Fibroblast of lung (primary cell): Measurements from ENCODE around the gene ACKR4. TPM values are rescaled to one million over a fixed set of nuclear protein-coding genes. Genes with fewer than 3 reads are reported as not detected.

Experiments used
- DNase-seq, 2 donors: peaks; one replicate each; pipeline versions ENCODE4 v3.0.0 to v3.0.0-alpha.2; 2010; ENCODE audit warnings: low read depth in 2 of 2
- H2AFZ ChIP-seq: 2 replicates; pipeline ENCODE4 v1.5.1; 2012; ENCODE audit warnings: low read length, control low read depth, inconsistent platforms
- H3K27ac ChIP-seq: 2 replicates; pipeline ENCODE4 v1.5.1; 2011; ENCODE audit warnings: low read length, control low read depth; ENCODE audit not compliant: insufficient read depth
- H3K27me3 ChIP-seq: 2 replicates; pipeline ENCODE4 v1.5.1; 2011; ENCODE audit warnings: mild to moderate bottlenecking, low read length; ENCODE audit not compliant: control insufficient read depth, insufficient read depth
- H3K36me3 ChIP-seq: 2 replicates; pipeline ENCODE4 v1.5.1; 2011; ENCODE audit warnings: low read length; ENCODE audit not compliant: control insufficient read depth, insufficient read depth
- H3K4me1 ChIP-seq: 2 replicates; pipeline ENCODE4 v1.5.1; 2011; ENCODE audit warnings: low read length; ENCODE audit not compliant: control insufficient read depth, insufficient read depth; ENCODE audit errors: extremely low read depth
- H3K4me2 ChIP-seq: 2 replicates; pipeline ENCODE4 v1.5.1; 2011; ENCODE audit warnings: low read length, control low read depth; ENCODE audit not compliant: insufficient read depth; ENCODE audit errors: extremely low read depth
- H3K4me3 ChIP-seq, 4 experiments: fragments of 200-600 bp in 1 of 4; sonication (generic) in 1 of 4; replicated peaks in 1 of 4; 2 replicates each; pipeline ENCODE4 v1.5.1; 2011 to 2016; ENCODE audit warnings: low read length in 4 of 4, low read depth in 3 of 4, mild to moderate bottlenecking in 3 of 4, control low read depth in 2 of 4, inconsistent platforms in 1 of 4, mixed read lengths in 1 of 4; ENCODE audit not compliant: insufficient read depth in 1 of 4; ENCODE audit errors: control extremely low read depth in 1 of 4
- H3K79me2 ChIP-seq: 2 replicates; pipeline ENCODE4 v1.5.1; 2012; ENCODE audit warnings: mild to moderate bottlenecking, low read length, inconsistent platforms; ENCODE audit not compliant: control insufficient read depth, insufficient read depth
- H3K9ac ChIP-seq: 2 replicates; pipeline ENCODE4 v1.5.1; 2011; ENCODE audit warnings: mild to moderate bottlenecking, low read length, control low read depth; ENCODE audit not compliant: insufficient read depth
- H3K9me3 ChIP-seq: 2 replicates; pipeline ENCODE4 v1.5.1; 2012; ENCODE audit warnings: low read depth, low read length; ENCODE audit not compliant: control insufficient read depth, insufficient read depth
- H4K20me1 ChIP-seq: 2 replicates; pipeline ENCODE4 v1.5.1; 2011; ENCODE audit warnings: low read length; ENCODE audit not compliant: control insufficient read depth, insufficient read depth; ENCODE audit errors: extremely low read depth
- EZH2 ChIP-seq: IDR thresholded peaks from 2 replicates; pipeline ENCODE4 v1.5.1; 2012; ENCODE audit warnings: low read length, control low read depth, mild to moderate bottlenecking; ENCODE audit errors: missing control alignments
- polyA plus RNA-seq, 2 donors: library from polyadenylated mRNA; depleted of rRNA in 1 of 2; stranded (reverse) in 1 of 2; unstranded in 1 of 2; fragments of >200 nt; gene quantifications; 2 replicates each; pipeline ENCODE4 v1.2.1, GENCODE V29; 2011 to 2012; ENCODE audit warnings: missing spikeins in 1 of 2
- total RNA-seq: library from RNA; depleted of rRNA; stranded (reverse); fragments of >200 nt; gene quantifications from 2 replicates; pipeline ENCODE4 v1.2.1, GENCODE V29; 2014
- TF ChIP-seq, protein P1 (sequence below), 2 donors: IDR thresholded peaks in 1 of 2; conservative IDR thresholded peaks in 1 of 2; 1 replicate in 1 of 2; 2 replicates in 1 of 2; pipeline ENCODE4 v1.5.1; 2011 to 2012; ENCODE audit warnings: low read length in 2 of 2, control low read depth in 1 of 2, inconsistent platforms in 1 of 2, low read depth in 1 of 2, mild to moderate bottlenecking in 1 of 2

ACKR4 gene
- total and polyA plus RNA-seq, 2 donors (not counting 1 experiment from before 2014, with no cell fraction given), result 11.6 to 14.9 TPM

DNA sequence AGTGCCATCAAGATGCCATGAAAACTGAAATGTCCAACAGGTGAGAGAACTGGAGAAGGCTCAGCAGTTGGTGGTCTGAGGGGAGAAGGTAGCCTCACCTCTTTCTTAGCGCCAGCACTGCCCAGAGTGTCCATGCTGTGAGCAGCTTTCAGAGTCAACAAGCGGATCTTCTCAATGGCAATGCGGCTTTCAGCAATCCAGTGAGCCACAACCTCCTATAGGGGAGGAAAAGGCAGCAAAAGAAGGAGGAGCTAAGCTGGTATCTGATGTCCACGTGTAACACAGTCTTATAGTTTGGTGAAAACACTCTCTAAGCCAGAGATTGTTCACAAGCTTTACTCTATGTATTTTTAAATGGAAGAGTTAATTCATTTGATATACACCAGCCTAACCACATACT, 36.1 kb upstream of the ACKR4 start:
- TF ChIP-seq, protein P1, sequence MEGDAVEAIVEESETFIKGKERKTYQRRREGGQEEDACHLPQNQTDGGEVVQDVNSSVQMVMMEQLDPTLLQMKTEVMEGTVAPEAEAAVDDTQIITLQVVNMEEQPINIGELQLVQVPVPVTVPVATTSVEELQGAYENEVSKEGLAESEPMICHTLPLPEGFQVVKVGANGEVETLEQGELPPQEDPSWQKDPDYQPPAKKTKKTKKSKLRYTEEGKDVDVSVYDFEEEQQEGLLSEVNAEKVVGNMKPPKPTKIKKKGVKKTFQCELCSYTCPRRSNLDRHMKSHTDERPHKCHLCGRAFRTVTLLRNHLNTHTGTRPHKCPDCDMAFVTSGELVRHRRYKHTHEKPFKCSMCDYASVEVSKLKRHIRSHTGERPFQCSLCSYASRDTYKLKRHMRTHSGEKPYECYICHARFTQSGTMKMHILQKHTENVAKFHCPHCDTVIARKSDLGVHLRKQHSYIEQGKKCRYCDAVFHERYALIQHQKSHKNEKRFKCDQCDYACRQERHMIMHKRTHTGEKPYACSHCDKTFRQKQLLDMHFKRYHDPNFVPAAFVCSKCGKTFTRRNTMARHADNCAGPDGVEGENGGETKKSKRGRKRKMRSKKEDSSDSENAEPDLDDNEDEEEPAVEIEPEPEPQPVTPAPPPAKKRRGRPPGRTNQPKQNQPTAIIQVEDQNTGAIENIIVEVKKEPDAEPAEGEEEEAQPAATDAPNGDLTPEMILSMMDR (conservative IDR thresholded peaks at IDR 0.05 in 1 of 2, IDR thresholded peaks at IDR 0.05 in 1 of 2; ENCODE audit: low read depth in 1 of 2, low read length in 2 of 2), result no peak
- no peak for TF ChIP-seq EZH2
- Histone ChIP-seq H3K4me2 (no peak overlapping the region), H3K9ac (no peak overlapping the region), H3K36me3 (no peaks in the 10 kb centered on the region), H3K27me3 (no peaks in the 10 kb centered on the region), H3K4me3 (no peak overlapping the region), H3K4me1 (peaks cover 2% of the 10 kb centered on the region), H2AFZ (no peak overlapping the region), H3K79me2 (no peaks in the 10 kb centered on the region), H4K20me1 (no peaks in the 10 kb centered on the region), H3K9me3 (no peaks in the 10 kb centered on the region), H3K27ac (no peak overlapping the region)
- no peak for DNase-seq

DNA sequence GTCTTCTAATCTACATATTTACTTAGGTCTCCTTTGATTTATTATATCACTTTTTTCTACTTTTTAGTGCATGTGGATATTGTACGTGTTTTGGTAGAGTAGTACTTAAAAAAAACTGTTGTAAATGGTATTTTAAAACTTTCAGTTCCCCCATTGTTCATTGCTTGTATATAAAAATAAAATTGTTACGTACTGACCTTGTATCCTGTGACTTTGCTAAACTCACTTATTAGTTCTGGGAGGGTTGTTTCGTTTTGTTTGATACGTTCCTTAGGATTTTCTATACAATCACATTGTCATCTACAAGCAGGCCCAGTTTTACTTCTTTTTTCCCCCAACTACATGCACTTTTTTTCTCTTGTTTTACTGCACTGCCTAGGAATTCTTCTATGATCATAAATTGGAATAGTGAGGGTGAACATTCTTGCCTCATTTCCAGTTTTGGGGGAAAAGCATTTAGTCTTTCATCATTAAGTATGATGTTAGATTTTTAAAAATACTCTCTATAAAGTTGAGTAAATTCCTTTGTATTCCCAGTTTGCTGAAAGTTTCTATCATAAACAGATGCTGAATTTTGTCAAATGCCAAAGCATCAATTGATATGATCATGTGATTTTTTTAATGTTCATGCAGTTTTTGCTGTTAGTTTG, 33.5 kb upstream of the ACKR4 start:
- Histone ChIP-seq H3K4me3 (no peak overlapping the region), H4K20me1 (no peaks in the 10 kb centered on the region), H3K4me2 (no peak overlapping the region), H2AFZ (no peak overlapping the region), H3K4me1 (no peaks in the 10 kb centered on the region), H3K79me2 (no peaks in the 10 kb centered on the region), H3K9me3 (no peaks in the 10 kb centered on the region), H3K36me3 (no peaks in the 10 kb centered on the region), H3K27me3 (no peaks in the 10 kb centered on the region), H3K27ac (no peak overlapping the region), H3K9ac (no peak overlapping the region)
- TF ChIP-seq, protein P1 (conservative IDR thresholded peaks at IDR 0.05 in 1 of 2, IDR thresholded peaks at IDR 0.05 in 1 of 2; ENCODE audit: low read depth in 1 of 2, low read length in 2 of 2), result no peak
- TF ChIP-seq EZH2, result no peak
- DNase-seq, result no peak

DNA sequence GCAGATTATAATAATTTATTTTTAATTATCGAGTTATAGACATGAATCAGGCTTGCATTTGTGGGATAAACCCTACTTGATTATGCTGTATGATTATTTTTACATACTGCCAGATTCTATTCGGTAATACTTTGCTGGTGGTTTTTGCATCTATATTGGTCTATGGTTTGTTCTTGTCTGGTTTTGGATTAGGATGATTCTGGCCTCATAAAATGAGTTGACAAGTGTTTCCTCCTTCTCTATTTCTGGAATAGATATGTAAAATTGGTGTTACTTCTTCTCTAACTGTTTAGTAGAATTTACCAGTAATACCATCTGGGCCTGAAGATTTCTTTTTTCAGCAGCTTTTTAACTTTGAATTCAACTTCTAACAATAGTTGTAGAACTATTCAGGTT, 33.0 kb upstream of the ACKR4 start:
- Histone ChIP-seq H3K27me3 (no peaks in the 10 kb centered on the region), H3K27ac (no peak overlapping the region), H3K36me3 (no peaks in the 10 kb centered on the region), H3K4me1 (no peaks in the 10 kb centered on the region), H2AFZ (no peak overlapping the region), H3K4me2 (no peak overlapping the region), H3K9me3 (no peaks in the 10 kb centered on the region), H3K79me2 (no peaks in the 10 kb centered on the region), H4K20me1 (no peaks in the 10 kb centered on the region), H3K9ac (no peak overlapping the region), H3K4me3 (no peak overlapping the region)
- no peak for DNase-seq
- TF ChIP-seq, protein P1 (conservative IDR thresholded peaks at IDR 0.05 in 1 of 2, IDR thresholded peaks at IDR 0.05 in 1 of 2; ENCODE audit: low read depth in 1 of 2, low read length in 2 of 2), result no peak
- TF ChIP-seq EZH2, result no peak
